GM21447 (cell line): ENCODE results near the gene OLAH.

Experiments
- ATAC-seq: cut with Tn5 transposase; IDR thresholded peaks from one replicate; pipeline ENCODE4 v1.9.1; 2021; ENCODE audit not compliant: unreplicated experiment

OLAH gene

GRCh38 chr10:15068802-15069201 is 25.1 kb downstream of the OLAH start:
- no peak for ATAC-seq

DNA sequence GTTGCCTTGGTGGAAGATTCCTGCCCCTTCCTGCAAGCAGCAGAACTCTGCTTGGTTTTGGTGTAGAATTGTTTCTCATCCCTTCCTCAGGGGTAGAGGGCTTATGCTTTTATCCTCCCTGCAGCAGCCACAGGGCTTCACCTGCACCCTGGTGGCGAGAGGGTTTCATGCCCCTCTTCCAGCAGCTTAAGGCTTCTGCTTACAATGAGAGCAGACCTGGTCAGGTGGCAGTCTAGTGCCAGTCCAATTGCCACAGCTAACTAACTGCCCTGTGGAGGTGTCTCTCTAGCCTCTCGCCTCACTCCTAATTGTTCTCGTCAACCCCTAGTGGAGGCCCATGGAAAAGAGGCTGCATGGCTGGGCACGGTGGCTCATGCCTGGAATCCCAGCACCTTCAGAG is 25.5 kb downstream of the OLAH start:
- ATAC-seq, result no peak

DNA sequence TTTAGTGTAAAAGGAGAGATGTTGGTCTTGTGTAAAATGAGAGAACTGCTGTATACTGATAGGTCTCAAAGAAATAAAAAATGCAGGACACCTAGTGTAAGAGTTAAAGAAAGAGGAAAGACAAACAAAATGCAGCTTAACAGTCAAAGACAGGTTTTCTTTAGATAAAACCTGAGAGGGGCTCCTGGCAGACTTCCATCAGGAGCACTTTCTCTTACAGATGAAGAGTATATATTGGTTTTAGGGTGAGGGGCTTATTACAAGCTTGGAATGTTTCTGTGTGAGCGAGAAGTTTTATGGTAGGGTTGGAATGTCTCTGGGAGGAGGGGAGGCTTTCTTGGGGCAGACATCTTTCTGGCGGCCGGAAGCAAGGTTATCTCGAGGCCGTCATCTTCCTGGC is 28.6 kb downstream of the OLAH start:
- no peak for ATAC-seq

GRCh38 chr10:15075421-15075820 is 31.7 kb downstream of the OLAH start:
- ATAC-seq, result no peak

DNA sequence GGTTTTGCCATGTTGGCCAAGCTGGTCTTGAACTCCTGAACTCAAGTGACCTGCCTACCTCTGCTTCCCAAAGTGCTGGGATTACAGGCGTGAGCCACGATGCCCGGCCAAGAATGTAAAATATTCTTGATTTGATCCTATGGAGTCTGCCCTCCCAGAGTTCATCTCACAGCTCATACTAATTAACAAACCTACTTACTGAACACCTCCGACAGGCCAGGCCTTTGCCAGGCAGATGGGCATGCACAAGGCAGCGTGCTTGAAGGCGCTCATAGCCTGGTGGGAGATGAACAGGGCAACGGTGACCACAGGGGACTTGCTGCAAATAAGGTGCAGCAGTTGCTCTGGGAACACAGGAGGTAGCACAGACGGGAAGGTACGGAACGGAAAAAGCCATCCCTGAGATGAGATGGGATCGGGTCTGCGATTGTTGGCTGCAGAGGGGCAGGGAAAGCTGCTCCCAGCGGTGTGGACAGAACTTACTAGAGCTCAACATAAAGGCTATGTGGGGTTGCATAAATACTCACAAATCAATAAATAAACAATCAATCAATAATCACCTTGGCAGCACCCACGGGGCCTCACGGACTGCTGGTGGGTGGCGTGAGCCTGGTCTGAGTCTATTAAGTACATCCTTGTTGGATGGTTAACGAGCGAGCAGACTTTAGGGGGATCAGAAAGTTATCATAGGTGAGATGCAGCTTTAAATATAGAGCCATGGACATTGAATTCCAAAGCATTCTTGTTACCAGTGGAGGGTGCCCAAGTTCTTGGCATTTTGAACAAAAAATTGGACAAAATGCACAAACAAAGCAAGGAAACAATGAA is 40.1 kb downstream of the OLAH start:
- ATAC-seq, result no peak

GRCh38 chr10:15084502-15084922 is 40.8 kb downstream of the OLAH start:
- ATAC-seq, result no peak

- ATAC-seq, result peak; percentile 97
Measured at GRCh38 chr10:15088428-15089261, 44.9 kb downstream of the OLAH start, which contains the start of gene ACBD7. Gene ACBD7 (minus strand): TSS chr10:15088776. CDS start chr10:15088728, 48 bp downstream.

DNA sequence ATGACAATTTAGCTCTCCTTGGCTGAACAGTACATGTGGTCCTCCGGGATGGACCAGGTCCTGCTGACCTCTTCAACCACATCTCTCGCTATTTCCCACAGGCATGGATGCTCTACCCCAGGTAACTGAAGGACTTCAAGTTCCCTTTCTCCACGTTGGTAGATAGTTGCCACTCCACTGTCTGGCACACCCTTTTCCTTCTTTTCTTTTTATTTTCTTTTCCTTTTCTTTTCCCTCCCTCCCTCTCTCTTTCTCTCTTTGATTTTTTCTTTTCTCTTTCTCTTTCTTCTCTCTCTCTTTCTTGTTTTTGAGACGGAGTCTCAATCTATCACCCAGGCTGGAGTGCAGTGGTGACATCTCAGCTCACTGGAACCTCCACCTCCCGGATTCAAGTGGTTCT is 47.7 kb downstream of the OLAH start:
- no peak for ATAC-seq

- no peak for ATAC-seq
Measured at GRCh38 chr10:15092855-15093408, 49.2 kb downstream of the OLAH start.

GRCh38 chr10:15096661-15097010 is 52.9 kb downstream of the OLAH start:
- peak; percentile 17 for ATAC-seq

GRCh38 chr10:15097011-15097812 is 53.5 kb downstream of the OLAH start, which contains the start of gene RPP38:
Gene RPP38 (plus strand): TSS chr10:15097355. CDS start chr10:15103315, 5,960 bp downstream.
- ATAC-seq, result peak; percentile 86

GRCh38 chr10:15099886-15100285 is 56.1 kb downstream of the OLAH start:
- no peak for ATAC-seq

DNA sequence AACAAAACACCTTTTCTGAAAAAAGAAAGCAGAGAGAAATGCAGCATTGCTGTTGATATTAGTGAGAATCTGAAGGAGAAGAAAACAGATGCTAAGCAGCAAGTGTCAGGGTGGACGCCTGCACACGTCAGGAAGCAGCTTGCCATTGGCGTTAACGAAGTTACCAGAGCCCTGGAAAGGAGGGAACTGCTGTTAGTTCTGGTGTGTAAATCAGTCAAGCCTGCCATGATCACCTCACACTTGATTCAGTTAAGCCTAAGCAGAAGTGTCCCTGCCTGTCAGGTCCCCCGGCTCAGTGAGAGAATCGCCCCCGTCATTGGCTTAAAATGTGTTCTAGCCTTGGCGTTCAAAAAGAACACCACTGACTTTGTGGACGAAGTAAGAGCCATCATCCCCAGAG is 59.8 kb downstream of the OLAH start:
- no peak for ATAC-seq

GRCh38 chr10:15106352-15107013 is 62.7 kb downstream of the OLAH start:
- ATAC-seq, result peak; percentile 85

GRCh38 chr10:15112657-15113056 is 68.9 kb downstream of the OLAH start:
- no peak for ATAC-seq

DNA sequence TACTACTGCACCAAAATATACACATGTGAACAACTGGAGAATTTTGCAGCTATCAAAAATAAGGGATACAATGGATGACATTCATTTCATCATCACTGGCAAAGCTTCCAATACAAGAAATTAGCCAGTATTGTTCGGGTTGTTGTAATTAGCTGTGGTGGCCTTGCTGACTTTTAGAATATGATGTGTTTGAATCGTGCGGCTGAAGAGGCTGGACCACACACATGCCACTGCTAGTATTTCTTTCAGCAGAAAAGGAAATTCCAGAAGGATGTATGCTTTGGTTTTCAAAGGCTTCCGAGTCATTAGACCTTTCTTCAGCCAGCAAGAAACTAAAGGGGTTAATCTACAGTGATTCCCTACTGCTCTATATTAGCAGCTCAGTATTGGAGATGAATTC is 70.0 kb downstream of the OLAH start:
- ATAC-seq, result no peak

DNA sequence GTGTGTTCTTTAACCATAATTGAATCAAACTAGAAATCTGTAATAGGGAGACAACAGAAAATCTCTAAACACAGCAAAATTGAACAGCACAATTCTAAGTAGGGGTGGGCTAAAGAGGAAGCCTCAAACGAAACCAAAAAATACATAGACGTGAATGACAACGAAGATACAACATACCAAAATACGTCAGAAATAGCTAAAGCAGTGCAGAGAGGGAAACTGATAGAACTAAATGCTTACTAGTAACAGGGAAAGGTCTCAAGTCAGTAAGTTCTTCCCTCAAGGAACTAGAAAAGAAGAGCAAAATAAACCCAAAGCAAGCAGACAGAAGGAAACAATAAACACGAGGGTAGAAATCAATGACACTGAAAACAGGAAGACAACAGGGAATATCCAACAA is 72.5 kb downstream of the OLAH start:
- no peak for ATAC-seq

GRCh38 chr10:15118615-15119014 is 74.9 kb downstream of the OLAH start:
- ATAC-seq, result no peak

GRCh38 chr10:15120523-15120922 is 76.8 kb downstream of the OLAH start:
- ATAC-seq, result no peak

GRCh38 chr10:15121707-15122106 is 78.0 kb downstream of the OLAH start:
- no peak for ATAC-seq
